Measurements from ENCODE around the gene ARHGAP40. TPM values are rescaled to one million over a fixed set of nuclear protein-coding genes. Genes with fewer than 3 reads are reported as not detected.

The ARHGAP40 gene
- total RNA-seq, 1 donor from 2014 or later, result not detected

DNA sequence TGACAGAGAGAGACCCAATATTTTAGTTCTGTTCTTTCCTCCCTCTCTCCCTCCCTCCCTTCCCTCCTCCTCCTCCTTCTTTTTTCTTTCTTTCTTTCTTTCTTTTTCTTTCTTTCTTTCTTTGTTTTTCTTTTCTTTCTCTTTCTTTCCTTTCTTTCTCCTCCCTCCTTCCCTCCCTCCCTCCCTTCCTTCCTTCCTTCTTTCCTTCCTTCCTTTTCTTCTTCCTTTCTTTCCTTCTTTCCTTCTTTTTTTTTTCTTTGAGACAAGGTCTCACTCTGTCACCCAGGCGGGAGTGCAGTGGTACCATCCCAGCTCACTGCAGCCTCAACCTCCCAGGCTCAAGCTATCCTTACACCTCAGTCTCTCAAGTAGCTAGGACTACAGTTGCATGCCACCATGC is 28.4 kb downstream of the ARHGAP40 start:
- Histone ChIP-seq H3K4me1 (no peaks in the 10 kb centered on the region), H3K4me3 (no peak overlapping the region), H3K27me3 (ENCODE audit: low read depth) (peaks cover 30% of the 10 kb centered on the region), H3K27ac (replicated peaks) (no peak overlapping the region), H3K36me3 (no peaks in the 10 kb centered on the region), H3K9me3 (replicated peaks) (no peaks in the 10 kb centered on the region)
- TF ChIP-seq, protein P1, sequence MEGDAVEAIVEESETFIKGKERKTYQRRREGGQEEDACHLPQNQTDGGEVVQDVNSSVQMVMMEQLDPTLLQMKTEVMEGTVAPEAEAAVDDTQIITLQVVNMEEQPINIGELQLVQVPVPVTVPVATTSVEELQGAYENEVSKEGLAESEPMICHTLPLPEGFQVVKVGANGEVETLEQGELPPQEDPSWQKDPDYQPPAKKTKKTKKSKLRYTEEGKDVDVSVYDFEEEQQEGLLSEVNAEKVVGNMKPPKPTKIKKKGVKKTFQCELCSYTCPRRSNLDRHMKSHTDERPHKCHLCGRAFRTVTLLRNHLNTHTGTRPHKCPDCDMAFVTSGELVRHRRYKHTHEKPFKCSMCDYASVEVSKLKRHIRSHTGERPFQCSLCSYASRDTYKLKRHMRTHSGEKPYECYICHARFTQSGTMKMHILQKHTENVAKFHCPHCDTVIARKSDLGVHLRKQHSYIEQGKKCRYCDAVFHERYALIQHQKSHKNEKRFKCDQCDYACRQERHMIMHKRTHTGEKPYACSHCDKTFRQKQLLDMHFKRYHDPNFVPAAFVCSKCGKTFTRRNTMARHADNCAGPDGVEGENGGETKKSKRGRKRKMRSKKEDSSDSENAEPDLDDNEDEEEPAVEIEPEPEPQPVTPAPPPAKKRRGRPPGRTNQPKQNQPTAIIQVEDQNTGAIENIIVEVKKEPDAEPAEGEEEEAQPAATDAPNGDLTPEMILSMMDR (IDR thresholded peaks at IDR 0.05; ENCODE audit: borderline replicate concordance), result no peak
- DNase-seq, result no peak
- intact Hi-C loops (cut with micrococcal nuclease), result no loop called here

DNA sequence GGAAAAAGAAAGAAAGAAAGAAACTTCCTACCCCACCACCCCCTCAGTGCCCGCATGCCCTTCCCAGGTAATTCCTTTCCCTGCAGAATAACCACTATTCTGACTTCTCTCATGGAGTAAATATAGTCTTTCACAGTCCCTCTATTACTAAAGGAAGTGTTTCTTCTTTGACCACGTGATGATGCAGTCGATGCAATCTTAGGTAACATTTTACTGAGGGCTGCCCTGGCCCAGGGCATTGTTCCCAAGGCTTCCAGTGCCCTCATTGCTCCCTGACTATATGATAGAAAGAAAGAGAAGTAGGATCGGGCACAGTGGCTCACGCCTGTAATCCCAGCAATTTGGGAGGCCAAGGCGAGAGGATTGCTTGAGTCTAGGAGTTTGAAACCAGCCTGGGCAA is 29.1 kb downstream of the ARHGAP40 start:
- H3K9me3 ChIP-seq (replicated peaks), result no peaks in the 10 kb centered on the region
- H3K4me1 ChIP-seq, result no peaks in the 10 kb centered on the region
- no peaks in the 10 kb centered on the region for H3K36me3 ChIP-seq
- H3K27ac ChIP-seq (replicated peaks), result no peak overlapping the region
- intact Hi-C loops (cut with micrococcal nuclease), result no loop called here
- TF ChIP-seq, protein P1 (IDR thresholded peaks at IDR 0.05; ENCODE audit: borderline replicate concordance), result no peak
- no peak overlapping the region for H3K4me3 ChIP-seq
- DNase-seq, result no peak
- peaks cover 36% of the 10 kb centered on the region for H3K27me3 ChIP-seq (ENCODE audit: low read depth)

DNA sequence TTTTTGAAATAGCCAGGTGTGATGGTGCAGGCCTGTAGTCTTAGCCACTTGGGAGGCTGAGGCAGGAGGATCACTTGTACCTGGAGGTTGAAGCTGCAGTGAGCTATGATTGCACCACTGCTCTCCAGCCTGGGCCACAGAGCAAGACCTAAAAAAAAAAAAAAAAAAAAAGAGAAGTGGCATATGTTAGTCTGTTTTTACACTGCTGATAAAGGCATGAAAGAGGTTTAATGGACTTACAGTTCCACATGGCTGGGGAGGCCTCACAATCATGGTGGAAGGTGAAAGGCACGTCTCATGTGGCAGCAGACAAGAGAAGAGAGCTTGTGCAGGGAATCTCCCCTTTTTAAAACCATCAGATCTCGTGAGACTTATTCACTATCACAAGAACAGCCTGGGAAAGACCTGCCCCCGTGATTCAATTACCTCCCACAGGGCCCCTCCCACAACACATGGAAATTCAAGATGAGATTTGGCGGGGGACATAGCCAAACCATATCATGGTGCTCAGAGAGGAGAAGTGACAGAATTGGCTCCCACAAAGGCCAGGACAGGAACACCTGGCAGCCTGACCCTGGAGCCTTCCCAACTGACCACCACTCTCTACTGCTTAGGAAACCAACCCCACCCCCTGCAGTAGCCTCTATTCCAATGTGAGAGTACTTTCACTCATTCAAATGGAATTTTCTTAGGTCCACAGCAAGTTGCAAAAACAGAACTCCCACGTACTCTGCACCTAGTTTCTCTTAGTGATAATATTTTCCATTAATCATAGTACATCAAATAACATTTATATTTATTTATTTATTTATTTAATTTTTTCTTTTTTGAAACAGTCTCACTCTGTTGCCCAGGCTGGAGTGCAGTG is 29.8 kb downstream of the ARHGAP40 start:
- Histone ChIP-seq H3K27me3 (ENCODE audit: low read depth) (peaks cover 43% of the 10 kb centered on the region), H3K9me3 (replicated peaks) (no peaks in the 10 kb centered on the region), H3K4me1 (no peaks in the 10 kb centered on the region), H3K36me3 (no peaks in the 10 kb centered on the region), H3K4me3 (no peak overlapping the region), H3K27ac (replicated peaks) (no peak overlapping the region)
- TF ChIP-seq, protein P1 (IDR thresholded peaks at IDR 0.05; ENCODE audit: borderline replicate concordance), result no peak
- no peak for DNase-seq
- intact Hi-C loops (cut with micrococcal nuclease), result no loop called here

DNA sequence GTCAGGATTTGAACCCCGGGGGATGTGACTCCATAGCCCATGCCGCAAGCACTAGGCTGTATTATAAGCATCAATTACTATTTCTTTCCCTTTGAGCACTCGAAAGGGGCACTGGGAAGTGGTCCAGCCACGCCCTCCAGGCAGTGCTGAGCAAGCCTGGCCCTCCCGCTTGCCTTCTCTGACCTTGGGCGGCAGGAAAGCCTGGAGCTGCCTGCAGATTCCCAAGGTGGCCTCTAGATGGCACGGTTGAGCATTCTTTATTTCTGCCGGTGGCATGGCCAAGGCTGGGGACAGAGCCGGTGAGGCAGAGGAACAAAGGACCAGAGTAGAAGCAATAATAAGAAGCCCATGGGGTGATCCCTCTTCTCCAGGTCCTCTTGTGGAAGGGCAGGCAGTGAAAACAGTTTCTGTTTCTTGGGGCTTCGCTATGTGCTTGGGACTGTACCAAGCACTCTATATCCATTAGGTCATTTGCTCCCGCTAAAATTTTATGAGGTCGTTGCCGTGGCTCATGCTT is 32.0 kb downstream of the ARHGAP40 start:
- no peaks in the 10 kb centered on the region for H3K4me1 ChIP-seq
- H3K36me3 ChIP-seq, result no peaks in the 10 kb centered on the region
- intact Hi-C loops (cut with micrococcal nuclease), result no loop called here
- H3K9me3 ChIP-seq (replicated peaks), result no peaks in the 10 kb centered on the region
- TF ChIP-seq, protein P1 (IDR thresholded peaks at IDR 0.05; ENCODE audit: borderline replicate concordance), result peak; percentile 90
- H3K4me3 ChIP-seq, result no peak overlapping the region
- DNase-seq, result no peak
- no peak overlapping the region for H3K27ac ChIP-seq (replicated peaks)
- H3K27me3 ChIP-seq (ENCODE audit: low read depth), result peaks cover 35% of the 10 kb centered on the region

DNA sequence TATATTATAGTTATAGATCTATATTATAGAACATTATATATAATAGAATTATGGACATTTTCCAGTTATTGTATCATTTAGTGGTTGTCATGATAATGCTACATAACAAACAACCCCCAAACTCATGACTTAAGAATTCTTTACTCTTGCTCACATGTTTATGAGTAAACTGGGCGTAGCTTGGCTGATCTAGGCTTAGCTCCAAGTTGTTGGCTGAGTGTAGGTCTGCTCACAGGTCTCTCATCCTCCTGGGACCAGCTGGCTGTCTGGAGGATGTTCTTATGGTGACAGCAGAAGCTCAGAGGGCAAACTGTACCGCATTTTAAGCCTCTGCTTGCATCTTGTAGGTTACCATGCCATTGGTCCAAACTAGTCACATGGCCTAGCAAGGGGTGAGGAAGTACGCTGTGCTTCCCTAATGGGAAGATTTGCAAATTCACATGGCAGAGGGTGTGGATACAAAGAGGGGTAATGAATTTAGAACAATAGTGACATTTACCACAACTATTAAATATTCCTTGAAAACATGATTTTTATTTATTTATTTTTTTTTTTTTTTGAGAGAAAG is 34.2 kb downstream of the ARHGAP40 start:
- H3K4me1 ChIP-seq, result no peaks in the 10 kb centered on the region
- no peak overlapping the region for H3K4me3 ChIP-seq
- TF ChIP-seq, protein P1 (IDR thresholded peaks at IDR 0.05; ENCODE audit: borderline replicate concordance), result no peak
- intact Hi-C loops (cut with micrococcal nuclease), result no loop called here
- H3K27ac ChIP-seq (replicated peaks), result no peak overlapping the region
- H3K27me3 ChIP-seq (ENCODE audit: low read depth), result peaks cover 53% of the 10 kb centered on the region
- H3K36me3 ChIP-seq, result no peaks in the 10 kb centered on the region
- no peaks in the 10 kb centered on the region for H3K9me3 ChIP-seq (replicated peaks)
- DNase-seq, result no peak
